Measurements from ENCODE around the gene EEFSEC. TPM values are rescaled to one million over a fixed set of nuclear protein-coding genes. Genes with fewer than 3 reads are reported as not detected.

The EEFSEC gene
- total and polyA plus RNA-seq, 2 of the 8 experiments (the other 6 are each of a cell fraction or from before 2014, with no cell fraction given): 13.1 to 19.8 TPM

- TF ChIP-seq CBX8 (IDR thresholded peaks at IDR 0.05; ENCODE audit: borderline replicate concordance, low read depth, low read length) (no peak), TBP (IDR thresholded peaks at IDR 0.05; ENCODE audit: low read depth, low read length) (no peak), POLR2AphosphoS5 (IDR thresholded peaks at IDR 0.05; ENCODE audit: low read depth, low read length) (no peak), NRF1 (IDR thresholded peaks at IDR 0.05; ENCODE audit: low read depth, low read length) (no peak), TAF1 (IDR thresholded peaks at IDR 0.05; ENCODE audit: low read depth, low read length) (no peak), ATF2 (IDR thresholded peaks at IDR 0.05; ENCODE audit: low read length) (no peak), POLR2A (IDR thresholded peaks at IDR 0.05; ENCODE audit: control extremely low read depth in 1 of 2, low read depth in 2 of 2, low read length in 2 of 2) (no peak), BACH1 (IDR thresholded peaks at IDR 0.05; ENCODE audit: low read length) (no peak), TCF12 (IDR thresholded peaks at IDR 0.05; ENCODE audit: low read depth, low read length) (no peak)
- TF ChIP-seq, protein P1, sequence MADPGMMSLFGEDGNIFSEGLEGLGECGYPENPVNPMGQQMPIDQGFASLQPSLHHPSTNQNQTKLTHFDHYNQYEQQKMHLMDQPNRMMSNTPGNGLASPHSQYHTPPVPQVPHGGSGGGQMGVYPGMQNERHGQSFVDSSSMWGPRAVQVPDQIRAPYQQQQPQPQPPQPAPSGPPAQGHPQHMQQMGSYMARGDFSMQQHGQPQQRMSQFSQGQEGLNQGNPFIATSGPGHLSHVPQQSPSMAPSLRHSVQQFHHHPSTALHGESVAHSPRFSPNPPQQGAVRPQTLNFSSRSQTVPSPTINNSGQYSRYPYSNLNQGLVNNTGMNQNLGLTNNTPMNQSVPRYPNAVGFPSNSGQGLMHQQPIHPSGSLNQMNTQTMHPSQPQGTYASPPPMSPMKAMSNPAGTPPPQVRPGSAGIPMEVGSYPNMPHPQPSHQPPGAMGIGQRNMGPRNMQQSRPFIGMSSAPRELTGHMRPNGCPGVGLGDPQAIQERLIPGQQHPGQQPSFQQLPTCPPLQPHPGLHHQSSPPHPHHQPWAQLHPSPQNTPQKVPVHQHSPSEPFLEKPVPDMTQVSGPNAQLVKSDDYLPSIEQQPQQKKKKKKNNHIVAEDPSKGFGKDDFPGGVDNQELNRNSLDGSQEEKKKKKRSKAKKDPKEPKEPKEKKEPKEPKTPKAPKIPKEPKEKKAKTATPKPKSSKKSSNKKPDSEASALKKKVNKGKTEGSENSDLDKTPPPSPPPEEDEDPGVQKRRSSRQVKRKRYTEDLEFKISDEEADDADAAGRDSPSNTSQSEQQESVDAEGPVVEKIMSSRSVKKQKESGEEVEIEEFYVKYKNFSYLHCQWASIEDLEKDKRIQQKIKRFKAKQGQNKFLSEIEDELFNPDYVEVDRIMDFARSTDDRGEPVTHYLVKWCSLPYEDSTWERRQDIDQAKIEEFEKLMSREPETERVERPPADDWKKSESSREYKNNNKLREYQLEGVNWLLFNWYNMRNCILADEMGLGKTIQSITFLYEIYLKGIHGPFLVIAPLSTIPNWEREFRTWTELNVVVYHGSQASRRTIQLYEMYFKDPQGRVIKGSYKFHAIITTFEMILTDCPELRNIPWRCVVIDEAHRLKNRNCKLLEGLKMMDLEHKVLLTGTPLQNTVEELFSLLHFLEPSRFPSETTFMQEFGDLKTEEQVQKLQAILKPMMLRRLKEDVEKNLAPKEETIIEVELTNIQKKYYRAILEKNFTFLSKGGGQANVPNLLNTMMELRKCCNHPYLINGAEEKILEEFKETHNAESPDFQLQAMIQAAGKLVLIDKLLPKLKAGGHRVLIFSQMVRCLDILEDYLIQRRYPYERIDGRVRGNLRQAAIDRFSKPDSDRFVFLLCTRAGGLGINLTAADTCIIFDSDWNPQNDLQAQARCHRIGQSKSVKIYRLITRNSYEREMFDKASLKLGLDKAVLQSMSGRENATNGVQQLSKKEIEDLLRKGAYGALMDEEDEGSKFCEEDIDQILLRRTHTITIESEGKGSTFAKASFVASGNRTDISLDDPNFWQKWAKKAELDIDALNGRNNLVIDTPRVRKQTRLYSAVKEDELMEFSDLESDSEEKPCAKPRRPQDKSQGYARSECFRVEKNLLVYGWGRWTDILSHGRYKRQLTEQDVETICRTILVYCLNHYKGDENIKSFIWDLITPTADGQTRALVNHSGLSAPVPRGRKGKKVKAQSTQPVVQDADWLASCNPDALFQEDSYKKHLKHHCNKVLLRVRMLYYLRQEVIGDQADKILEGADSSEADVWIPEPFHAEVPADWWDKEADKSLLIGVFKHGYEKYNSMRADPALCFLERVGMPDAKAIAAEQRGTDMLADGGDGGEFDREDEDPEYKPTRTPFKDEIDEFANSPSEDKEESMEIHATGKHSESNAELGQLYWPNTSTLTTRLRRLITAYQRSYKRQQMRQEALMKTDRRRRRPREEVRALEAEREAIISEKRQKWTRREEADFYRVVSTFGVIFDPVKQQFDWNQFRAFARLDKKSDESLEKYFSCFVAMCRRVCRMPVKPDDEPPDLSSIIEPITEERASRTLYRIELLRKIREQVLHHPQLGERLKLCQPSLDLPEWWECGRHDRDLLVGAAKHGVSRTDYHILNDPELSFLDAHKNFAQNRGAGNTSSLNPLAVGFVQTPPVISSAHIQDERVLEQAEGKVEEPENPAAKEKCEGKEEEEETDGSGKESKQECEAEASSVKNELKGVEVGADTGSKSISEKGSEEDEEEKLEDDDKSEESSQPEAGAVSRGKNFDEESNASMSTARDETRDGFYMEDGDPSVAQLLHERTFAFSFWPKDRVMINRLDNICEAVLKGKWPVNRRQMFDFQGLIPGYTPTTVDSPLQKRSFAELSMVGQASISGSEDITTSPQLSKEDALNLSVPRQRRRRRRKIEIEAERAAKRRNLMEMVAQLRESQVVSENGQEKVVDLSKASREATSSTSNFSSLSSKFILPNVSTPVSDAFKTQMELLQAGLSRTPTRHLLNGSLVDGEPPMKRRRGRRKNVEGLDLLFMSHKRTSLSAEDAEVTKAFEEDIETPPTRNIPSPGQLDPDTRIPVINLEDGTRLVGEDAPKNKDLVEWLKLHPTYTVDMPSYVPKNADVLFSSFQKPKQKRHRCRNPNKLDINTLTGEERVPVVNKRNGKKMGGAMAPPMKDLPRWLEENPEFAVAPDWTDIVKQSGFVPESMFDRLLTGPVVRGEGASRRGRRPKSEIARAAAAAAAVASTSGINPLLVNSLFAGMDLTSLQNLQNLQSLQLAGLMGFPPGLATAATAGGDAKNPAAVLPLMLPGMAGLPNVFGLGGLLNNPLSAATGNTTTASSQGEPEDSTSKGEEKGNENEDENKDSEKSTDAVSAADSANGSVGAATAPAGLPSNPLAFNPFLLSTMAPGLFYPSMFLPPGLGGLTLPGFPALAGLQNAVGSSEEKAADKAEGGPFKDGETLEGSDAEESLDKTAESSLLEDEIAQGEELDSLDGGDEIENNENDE (IDR thresholded peaks at IDR 0.05; ENCODE audit: insufficient replicate concordance, low read length): no peak
Measured at GRCh38 chr3:128340198-128340903, 187.1 kb downstream of the EEFSEC start (continued).
